MCF 10A (cell line): ENCODE measurements around the gene NTN1. TPM values are rescaled to one million over a fixed set of nuclear protein-coding genes. Genes with fewer than 3 reads are reported as not detected.

Source experiments
- BruUV-seq: library from RNA; stranded (reverse); fragments of 400-500 nt; replicated peaks from 2 replicates; lab custom pipeline; 2021; lab: Mats Ljungman, UMichigan
- CTCF ChIA-PET: fragments of 300-600 bp; sonication (Branson Sonifier 250); formaldehyde crosslinking; extraction: SDS; loops from one replicate; lab custom pipeline; 2021; ENCODE audit warnings: antibody characterized with exemption, inconsistent platforms; lab: Yijun Ruan, JAX
- POLR2A ChIA-PET: fragments of 300-600, 350-650 bp; sonication (Branson Sonifier 250); formaldehyde crosslinking; extraction: SDS; loops from one replicate; lab custom pipeline; 2020; ENCODE audit warnings: antibody characterized with exemption, inconsistent platforms; lab: Yijun Ruan, JAX
- DNase-seq: peaks from one replicate; pipeline ENCODE4 v3.0.0-alpha.2; 2018; ENCODE audit not compliant: unreplicated experiment
- H3K27ac Mint-ChIP-seq: one replicate; pipeline ENCODE4 v1.8.0; 2022; ENCODE audit warnings: mild to moderate bottlenecking, low read depth, mixed read lengths; ENCODE audit not compliant: unreplicated experiment
- H3K27me3 Mint-ChIP-seq: one replicate; pipeline ENCODE4 v1.8.0; 2022; ENCODE audit warnings: mixed read lengths; ENCODE audit not compliant: insufficient read depth, unreplicated experiment
- H3K36me3 Mint-ChIP-seq: one replicate; pipeline ENCODE4 v1.8.0; 2022; ENCODE audit warnings: mild to moderate bottlenecking, moderate library complexity, mixed read lengths; ENCODE audit not compliant: insufficient read depth, unreplicated experiment
- H3K4me1 Mint-ChIP-seq: one replicate; pipeline ENCODE4 v1.8.0; 2022; ENCODE audit warnings: mixed read lengths; ENCODE audit not compliant: insufficient read depth, unreplicated experiment
- H3K4me3 Mint-ChIP-seq: one replicate; pipeline ENCODE4 v1.8.0; 2022; ENCODE audit warnings: mild to moderate bottlenecking, moderate library complexity, mixed read lengths; ENCODE audit not compliant: unreplicated experiment
- H3K9me3 Mint-ChIP-seq: one replicate; pipeline ENCODE4 v1.8.0; 2022; ENCODE audit warnings: mixed read lengths; ENCODE audit not compliant: unreplicated experiment
- CTCF ChIP-seq: fragments of 200-600 bp; IDR thresholded peaks from one replicate; pipeline ENCODE4 v1.8.0; 2022; ENCODE audit warnings: antibody characterized with exemption, mild to moderate bottlenecking; ENCODE audit not compliant: unreplicated experiment
- intact Hi-C: fragments of 100-400 bp; cut with micrococcal nuclease; formaldehyde crosslinking; loops from 2 replicates; pipeline ENCODE4 v1.14.1; 2022
- total RNA-seq: library from RNA; stranded (reverse); gene quantifications from 2 replicates; pipeline ENCODE4 v1.2.3, GENCODE V29; 2022

The NTN1 gene
- total RNA-seq, 1 experiment from 2014 or later = 0.23 TPM

DNA sequence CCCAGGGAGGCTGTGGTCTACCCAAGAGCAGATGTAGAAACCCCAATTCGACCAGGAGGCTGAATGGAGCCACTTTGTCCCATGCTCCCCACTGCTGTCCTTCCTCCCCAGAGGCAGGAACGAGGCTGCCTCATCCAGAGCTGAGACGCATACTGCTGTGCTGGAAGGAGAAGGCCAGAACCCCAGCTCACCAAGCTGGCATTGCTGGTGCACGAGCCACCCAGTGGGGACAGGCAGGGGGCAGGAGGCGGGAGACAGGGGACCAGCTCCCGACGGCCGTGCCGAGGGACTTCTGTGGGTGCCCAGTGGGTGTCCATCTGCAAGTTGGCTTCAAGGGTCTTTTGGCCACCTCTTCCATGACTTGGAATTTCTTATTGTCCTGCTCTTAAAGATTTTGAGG, 66.6 kb downstream of the NTN1 start:
- H3K36me3 Mint-ChIP-seq = no peaks in the 10 kb centered on the region
- POLR2A ChIA-PET = interaction anchor here (0.7 kb wide), 1 partner anchor 51 kb away, joined by 3 read pairs; no protein-coding TSS in a partner anchor

DNA sequence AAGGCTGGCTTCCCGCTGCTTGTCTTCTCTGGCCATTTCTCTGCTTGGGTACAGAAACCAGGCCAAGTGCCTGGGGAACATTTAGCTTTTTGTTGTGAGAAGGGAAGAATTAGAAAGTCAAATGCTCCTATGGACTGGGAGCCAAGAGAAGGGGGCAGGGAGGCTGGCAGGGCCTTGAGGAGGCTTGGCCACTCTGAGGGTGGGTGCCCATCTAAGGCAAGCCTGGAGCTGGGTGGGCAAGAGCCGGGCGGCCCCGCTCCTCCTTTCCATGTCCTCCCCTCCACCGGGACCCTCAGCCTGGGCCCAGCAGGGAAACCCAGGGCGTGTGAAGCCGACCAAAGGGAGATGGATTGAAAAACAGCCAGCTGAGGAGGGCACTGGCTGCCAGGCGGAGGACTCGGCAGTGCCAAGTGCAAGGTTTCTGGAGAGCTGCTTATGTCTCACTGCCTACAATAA, 69.4 kb downstream of the NTN1 start:
- POLR2A ChIA-PET = no interaction called here
- CTCF ChIA-PET = interaction anchor here (0.6 to 0.9 kb wide), 2 partner anchors 101 to 138 kb away, joined by 3 to 4 read pairs; no protein-coding TSS in a partner anchor
- BruUV-seq = no TSS peak

More for the DNA sequence above, 66.6 kb downstream of the NTN1 start:
- no peaks in the 10 kb centered on the region for H3K27me3 Mint-ChIP-seq
- CTCF ChIA-PET = interaction anchor here (0.6 to 1.0 kb wide), 3 partner anchors 130 to 1312 kb away, joined by 3 read pairs; no protein-coding TSS in a partner anchor
- no peak for DNase-seq
- no peak for TF ChIP-seq CTCF
- no peak overlapping the region for H3K4me3 Mint-ChIP-seq
- no peaks in the 10 kb centered on the region for H3K4me1 Mint-ChIP-seq
- H3K27ac Mint-ChIP-seq = no peak overlapping the region
- BruUV-seq = no TSS peak
- H3K9me3 Mint-ChIP-seq = no peaks in the 10 kb centered on the region
- intact Hi-C loops = no loop called here

DNA sequence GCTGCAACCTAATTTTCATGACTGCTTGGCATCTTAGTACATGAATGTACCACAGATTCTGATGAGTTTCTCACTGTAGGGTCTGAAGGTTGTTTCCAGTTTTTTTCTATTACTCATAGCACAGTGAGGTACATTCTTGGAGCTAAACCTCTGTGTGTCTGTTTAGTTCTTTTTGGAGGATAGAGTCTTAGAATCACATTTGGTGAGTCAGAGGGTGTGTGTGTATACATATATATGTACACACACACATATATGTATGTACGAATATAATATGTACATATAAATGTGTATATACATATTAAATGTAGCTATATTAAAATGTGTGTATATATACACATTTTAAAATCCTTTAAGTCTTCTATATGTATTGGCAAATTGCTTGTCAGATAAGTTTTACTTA, 72.9 kb downstream of the NTN1 start:
- BruUV-seq = no TSS peak

More for the DNA sequence above, 69.4 kb downstream of the NTN1 start:
- Mint-ChIP-seq H3K27me3 (no peaks in the 10 kb centered on the region), H3K4me1 (no peaks in the 10 kb centered on the region), H3K4me3 (no peak overlapping the region), H3K36me3 (no peaks in the 10 kb centered on the region), H3K9me3 (no peaks in the 10 kb centered on the region), H3K27ac (no peak overlapping the region)
- intact Hi-C loops = no loop called here
- DNase-seq = no peak
- TF ChIP-seq CTCF = no peak

GRCh38 chr17:9095390-9095789, 74.1 kb downstream of the NTN1 start:
- Mint-ChIP-seq H3K36me3 (no peaks in the 10 kb centered on the region), H3K4me1 (no peaks in the 10 kb centered on the region), H3K9me3 (no peaks in the 10 kb centered on the region), H3K4me3 (no peak overlapping the region), H3K27me3 (peaks cover 11% of the 10 kb centered on the region), H3K27ac (no peak overlapping the region)
- intact Hi-C loops = no loop called here
- TF ChIP-seq CTCF = no peak
- no TSS peak for BruUV-seq
- no peak for DNase-seq
- ChIA-PET CTCF (no interaction called here), POLR2A (no interaction called here)

More for the DNA sequence above, 72.9 kb downstream of the NTN1 start:
- Mint-ChIP-seq H3K4me1 (no peaks in the 10 kb centered on the region), H3K27ac (no peak overlapping the region), H3K9me3 (no peaks in the 10 kb centered on the region), H3K27me3 (peaks cover 11% of the 10 kb centered on the region), H3K4me3 (no peak overlapping the region), H3K36me3 (no peaks in the 10 kb centered on the region)
- CTCF ChIA-PET = interaction anchor here (0.6 kb wide), 1 partner anchor 102 kb away, joined by 5 read pairs; no protein-coding TSS in a partner anchor
- POLR2A ChIA-PET = no interaction called here
- intact Hi-C loops = no loop called here
- no peak for TF ChIP-seq CTCF
- DNase-seq = no peak
